Skin of body (tissue), 2 donors: Measurements from ENCODE around the gene NINJ1. TPM values are rescaled to one million over a fixed set of nuclear protein-coding genes. Genes with fewer than 3 reads are reported as not detected.
A peak's percentile ranks its signal among the peaks of the same experiment; 100 is the strongest.
"Not testable (repeated sequence)": the region's sequence is repeated elsewhere in the genome, so short reads cannot be mapped to it uniquely, and the experiment has no call there.

ENCODE experiments used
- DNase-seq: peaks from one replicate; lab custom pipeline; 2025; lab: John Stamatoyannopoulos, UW
- total RNA-seq: library from RNA; depleted of rRNA; stranded (reverse); fragments of >200 nt; gene quantifications from one replicate; pipeline ENCODE4 v1.2.3, GENCODE V29; 2014

NINJ1 gene
- total RNA-seq, 1 donor from 2014 or later: 19.6 TPM

GRCh38 chr9:93159601-93160471, 25.8 kb upstream of the NINJ1 start:
- peak; percentile 13 for DNase-seq

GRCh38 chr9:93156475-93157008, 22.5 kb upstream of the NINJ1 start:
- no peak for DNase-seq

- DNase-seq: no peak
Observed at GRCh38 chr9:93155716-93156474, 21.8 kb upstream of the NINJ1 start.

- DNase-seq: no peak
Observed at GRCh38 chr9:93154293-93154903, 20.3 kb upstream of the NINJ1 start.

- no peak for DNase-seq
Observed at GRCh38 chr9:93151097-93151784, 17.2 kb upstream of the NINJ1 start.

GRCh38 chr9:93149361-93149760, 15.3 kb upstream of the NINJ1 start:
- no peak for DNase-seq

- no peak for DNase-seq
Observed at GRCh38 chr9:93148721-93149120, 14.7 kb upstream of the NINJ1 start.

GRCh38 chr9:93147632-93148031, 13.6 kb upstream of the NINJ1 start:
- DNase-seq: no peak

- DNase-seq: not testable (repeated sequence)
Observed at GRCh38 chr9:93146696-93147095, 12.6 kb upstream of the NINJ1 start.

GRCh38 chr9:93143830-93144530, 9.9 kb upstream of the NINJ1 start:
- DNase-seq: peak; percentile 47

- no peak for DNase-seq
Observed at GRCh38 chr9:93141771-93142483, 7.9 kb upstream of the NINJ1 start.

GRCh38 chr9:93139365-93140182, 5.5 kb upstream of the NINJ1 start:
- no peak for DNase-seq

GRCh38 chr9:93138171-93138764, 4.2 kb upstream of the NINJ1 start:
- DNase-seq: no peak

- DNase-seq: no peak
Observed at GRCh38 chr9:93137362-93137761, 3.3 kb upstream of the NINJ1 start.

GRCh38 chr9:93136011-93136440, 2.0 kb upstream of the NINJ1 start:
- no peak for DNase-seq

GRCh38 chr9:93134740-93135444, 841 bp upstream of the NINJ1 start:
- DNase-seq: no peak

GRCh38 chr9:93133681-93134014, 403 bp downstream of the NINJ1 start:
- DNase-seq: no peak
